GM12864 (cell line): Measurements from ENCODE around the gene NHLRC4.

ENCODE experiments used
- DNase-seq: peaks from one replicate; pipeline ENCODE4 v3.0.0-alpha.2; 2011; ENCODE audit warnings: low read depth
- H3K4me3 ChIP-seq: 2 replicates; pipeline ENCODE4 v1.5.1; 2011; ENCODE audit warnings: mild to moderate bottlenecking, low read depth, low read length, control low read depth
- CTCF ChIP-seq: IDR thresholded peaks from 2 replicates; pipeline ENCODE4 v1.5.1; 2011; ENCODE audit warnings: low read depth, mild to moderate bottlenecking, moderate library complexity, low read length, control low read depth, inconsistent platforms; ENCODE audit errors: missing control alignments

NHLRC4 gene

GRCh38 chr16:575354-576196 is 8.8 kb downstream of the NHLRC4 start:
- no peak for DNase-seq
- no peak for TF ChIP-seq CTCF

GRCh38 chr16:576197-576822 is 9.5 kb downstream of the NHLRC4 start:
- no peak for DNase-seq
- no peak overlapping the region for H3K4me3 ChIP-seq
- no peak for TF ChIP-seq CTCF

More at GRCh38 chr16:575354-576196, 8.8 kb downstream of the NHLRC4 start:
- H3K4me3 ChIP-seq, result no peak overlapping the region

- no peak for DNase-seq
- TF ChIP-seq CTCF, result no peak
- no peak overlapping the region for H3K4me3 ChIP-seq
Observed at GRCh38 chr16:576823-577201, 10.0 kb downstream of the NHLRC4 start.

GRCh38 chr16:577796-578195 is 11.0 kb downstream of the NHLRC4 start:
- no peak for TF ChIP-seq CTCF
- DNase-seq, result no peak
- no peak overlapping the region for H3K4me3 ChIP-seq

- no peak for TF ChIP-seq CTCF
- no peak for DNase-seq
- H3K4me3 ChIP-seq, result no peak overlapping the region
Observed at GRCh38 chr16:578232-578869, 11.5 kb downstream of the NHLRC4 start.

- TF ChIP-seq CTCF, result peak; percentile 95
- no peak for DNase-seq
- H3K4me3 ChIP-seq, result peak overlapping the region; percentile 34; the same call in 1 of the 2 replicates
Observed at GRCh38 chr16:578870-579405, 12.1 kb downstream of the NHLRC4 start.
